AG09309 (cell line): Measurements from ENCODE around the gene TXNL4A.

Experiments
- DNase-seq: peaks from one replicate; pipeline ENCODE4 v3.0.0-alpha.2; 2010; ENCODE audit warnings: low read depth
- H3K4me3 ChIP-seq: 2 replicates; pipeline ENCODE4 v1.5.1; 2011; ENCODE audit warnings: mild to moderate bottlenecking, low read depth, low read length, moderate library complexity; ENCODE audit not compliant: control insufficient read depth
- TF ChIP-seq, protein P1 (sequence below): IDR thresholded peaks from 2 replicates; pipeline ENCODE4 v1.5.1; 2011; ENCODE audit warnings: mild to moderate bottlenecking, low read depth, low read length, inconsistent platforms; ENCODE audit not compliant: insufficient read depth, control insufficient read depth; ENCODE audit errors: missing control alignments

The TXNL4A gene

DNA sequence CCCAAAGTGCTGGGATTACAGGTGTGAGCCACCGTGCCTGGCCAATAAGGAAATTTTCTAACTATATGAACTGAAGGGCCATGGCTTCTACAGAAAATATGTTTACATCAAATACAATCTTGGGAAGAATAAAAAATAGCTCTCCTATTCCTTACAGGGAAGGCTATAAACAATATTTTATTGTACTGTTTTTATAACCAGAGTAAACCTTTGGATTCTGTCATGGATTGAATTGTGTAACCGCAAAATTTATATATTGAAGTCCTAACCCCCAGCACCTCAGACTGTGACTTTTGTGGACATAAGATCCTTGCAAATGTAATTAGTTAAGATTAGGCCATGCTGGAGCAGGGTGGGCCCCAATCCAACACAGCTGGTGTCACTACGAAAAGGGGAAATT lies 15.6 kb downstream of the TXNL4A start:
- no peak for DNase-seq
- TF ChIP-seq, protein P1, sequence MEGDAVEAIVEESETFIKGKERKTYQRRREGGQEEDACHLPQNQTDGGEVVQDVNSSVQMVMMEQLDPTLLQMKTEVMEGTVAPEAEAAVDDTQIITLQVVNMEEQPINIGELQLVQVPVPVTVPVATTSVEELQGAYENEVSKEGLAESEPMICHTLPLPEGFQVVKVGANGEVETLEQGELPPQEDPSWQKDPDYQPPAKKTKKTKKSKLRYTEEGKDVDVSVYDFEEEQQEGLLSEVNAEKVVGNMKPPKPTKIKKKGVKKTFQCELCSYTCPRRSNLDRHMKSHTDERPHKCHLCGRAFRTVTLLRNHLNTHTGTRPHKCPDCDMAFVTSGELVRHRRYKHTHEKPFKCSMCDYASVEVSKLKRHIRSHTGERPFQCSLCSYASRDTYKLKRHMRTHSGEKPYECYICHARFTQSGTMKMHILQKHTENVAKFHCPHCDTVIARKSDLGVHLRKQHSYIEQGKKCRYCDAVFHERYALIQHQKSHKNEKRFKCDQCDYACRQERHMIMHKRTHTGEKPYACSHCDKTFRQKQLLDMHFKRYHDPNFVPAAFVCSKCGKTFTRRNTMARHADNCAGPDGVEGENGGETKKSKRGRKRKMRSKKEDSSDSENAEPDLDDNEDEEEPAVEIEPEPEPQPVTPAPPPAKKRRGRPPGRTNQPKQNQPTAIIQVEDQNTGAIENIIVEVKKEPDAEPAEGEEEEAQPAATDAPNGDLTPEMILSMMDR: no peak
- no peak overlapping the region for H3K4me3 ChIP-seq

DNA sequence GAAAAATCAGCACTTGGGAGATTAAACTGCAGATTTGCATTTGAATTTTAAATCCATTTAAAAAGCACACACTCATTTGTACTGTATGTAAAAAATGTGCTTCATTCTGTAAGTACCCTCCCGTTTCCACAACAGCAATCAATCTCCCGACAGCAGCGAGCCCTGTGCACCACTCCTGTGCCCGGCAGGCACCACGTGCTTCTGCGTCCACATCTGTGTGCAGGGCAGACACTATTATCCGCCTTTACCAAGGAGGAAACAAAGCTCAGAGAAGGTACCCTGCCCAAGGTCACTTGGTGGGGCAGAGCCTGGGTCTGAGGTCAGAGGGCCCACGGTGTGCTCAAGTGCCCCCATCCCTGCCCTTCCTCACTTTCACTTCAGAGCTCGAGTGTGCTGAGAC lies 16.4 kb downstream of the TXNL4A start:
- no peak overlapping the region for H3K4me3 ChIP-seq
- TF ChIP-seq, protein P1: no peak
- no peak for DNase-seq

DNA sequence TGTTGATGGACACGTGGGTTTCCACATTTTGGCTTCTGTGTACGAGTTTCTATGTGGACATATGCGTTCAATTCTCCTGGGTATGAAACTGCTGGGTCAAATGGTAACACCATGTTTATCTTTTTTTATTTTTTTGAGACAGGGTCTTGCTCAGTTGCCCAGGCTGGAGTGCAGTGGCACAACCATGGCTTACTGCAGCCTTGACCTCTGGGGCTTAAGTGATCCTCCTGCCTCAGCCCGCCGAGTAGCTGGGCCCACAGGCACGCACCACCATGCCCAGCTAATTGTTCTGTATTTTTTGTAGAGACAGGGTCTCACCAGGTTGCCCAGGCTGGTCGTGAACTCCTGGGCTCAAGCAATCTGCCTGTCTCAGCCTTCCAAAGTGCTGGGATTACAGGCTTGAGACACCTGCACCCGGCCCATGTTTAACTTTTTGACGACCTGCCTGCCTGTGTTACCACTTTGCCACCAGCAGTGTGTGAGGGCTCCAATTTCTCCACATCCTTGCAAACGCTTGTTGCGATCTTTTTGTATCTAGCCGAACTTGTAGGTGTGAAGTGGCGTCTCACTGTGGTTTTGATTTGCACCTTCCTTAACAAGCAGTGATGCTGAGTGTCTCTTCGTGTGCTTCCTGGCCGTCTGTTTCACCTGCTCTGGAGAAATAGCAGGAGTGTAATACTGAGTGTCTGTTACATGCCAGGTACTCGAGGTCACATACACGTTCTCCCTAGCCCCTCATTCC lies 17.0 kb downstream of the TXNL4A start:
- no peak for DNase-seq
- TF ChIP-seq, protein P1: no peak
- no peak overlapping the region for H3K4me3 ChIP-seq

DNA sequence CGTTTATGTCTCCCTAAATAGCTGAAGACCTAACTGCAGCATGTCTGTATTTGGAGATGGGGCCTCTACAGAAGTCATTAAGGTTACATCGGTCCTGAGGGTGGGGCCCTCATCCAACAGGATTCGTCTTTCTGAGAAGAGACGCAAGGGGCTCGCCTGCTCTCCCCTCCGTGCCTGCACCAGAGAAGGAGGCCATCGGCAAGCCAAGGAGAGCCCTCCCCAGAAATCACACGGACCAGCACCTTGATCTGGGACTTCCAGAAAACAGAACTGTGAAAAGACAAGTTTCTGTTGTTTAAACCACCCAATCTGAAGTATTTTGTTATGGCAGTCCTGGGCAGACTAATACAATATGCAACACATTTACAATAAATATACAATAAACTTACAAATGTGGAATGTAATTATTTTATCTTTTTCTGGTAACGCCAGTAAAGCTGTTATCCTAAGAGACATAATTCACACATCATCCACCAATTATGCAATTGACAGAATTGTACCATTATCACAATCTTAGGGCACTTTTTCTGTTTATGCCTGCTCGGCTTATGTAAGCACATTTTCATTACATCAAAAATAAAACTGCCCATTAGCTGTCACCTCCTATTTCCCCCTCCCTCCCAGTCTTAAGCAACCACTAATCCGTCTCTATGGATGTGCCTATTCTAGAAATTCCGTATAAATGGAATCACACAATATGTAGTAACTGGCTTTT lies 17.8 kb downstream of the TXNL4A start:
- H3K4me3 ChIP-seq: no peak overlapping the region
- no peak for DNase-seq
- TF ChIP-seq, protein P1: no peak

DNA sequence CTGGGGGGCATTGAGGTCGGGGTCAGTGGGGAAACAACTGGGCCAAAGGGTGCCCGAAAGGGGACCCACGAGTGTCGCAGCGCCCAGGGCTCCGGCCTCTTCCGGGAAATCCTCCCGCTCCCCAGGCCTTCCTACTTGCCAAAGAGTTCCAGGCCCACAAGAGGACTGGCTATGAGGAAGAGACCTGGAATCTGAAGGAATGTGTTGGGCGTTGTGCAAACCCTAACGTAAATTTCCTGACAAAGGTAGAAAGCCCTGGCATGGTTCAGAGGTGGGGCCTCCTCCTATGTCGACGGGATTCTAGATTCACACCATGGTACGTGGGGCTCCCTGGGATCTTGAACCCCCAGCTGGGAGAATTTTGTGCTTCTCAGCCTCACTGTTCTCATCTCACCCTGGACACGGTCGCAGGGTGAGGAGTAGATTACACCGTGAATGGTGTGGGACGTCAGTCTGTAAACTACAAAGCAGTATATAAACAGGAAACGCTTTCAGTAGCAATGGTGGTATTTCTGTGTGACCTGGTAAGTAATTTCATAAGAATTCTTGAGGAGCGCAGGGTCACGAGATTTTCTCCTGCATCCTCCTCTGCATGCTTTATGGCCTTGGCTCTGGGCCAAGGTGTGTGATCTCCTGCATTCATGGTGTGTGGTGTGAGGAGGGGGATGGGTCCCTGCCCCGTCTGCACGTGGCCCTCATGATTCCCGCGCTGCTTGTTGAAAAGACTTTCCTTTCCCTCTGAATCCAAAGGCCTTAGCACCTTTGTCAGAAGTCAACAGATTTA lies 23.1 kb downstream of the TXNL4A start:
- H3K4me3 ChIP-seq: peak overlapping the region; percentile 80
- TF ChIP-seq, protein P1: no peak
- no peak for DNase-seq

DNA sequence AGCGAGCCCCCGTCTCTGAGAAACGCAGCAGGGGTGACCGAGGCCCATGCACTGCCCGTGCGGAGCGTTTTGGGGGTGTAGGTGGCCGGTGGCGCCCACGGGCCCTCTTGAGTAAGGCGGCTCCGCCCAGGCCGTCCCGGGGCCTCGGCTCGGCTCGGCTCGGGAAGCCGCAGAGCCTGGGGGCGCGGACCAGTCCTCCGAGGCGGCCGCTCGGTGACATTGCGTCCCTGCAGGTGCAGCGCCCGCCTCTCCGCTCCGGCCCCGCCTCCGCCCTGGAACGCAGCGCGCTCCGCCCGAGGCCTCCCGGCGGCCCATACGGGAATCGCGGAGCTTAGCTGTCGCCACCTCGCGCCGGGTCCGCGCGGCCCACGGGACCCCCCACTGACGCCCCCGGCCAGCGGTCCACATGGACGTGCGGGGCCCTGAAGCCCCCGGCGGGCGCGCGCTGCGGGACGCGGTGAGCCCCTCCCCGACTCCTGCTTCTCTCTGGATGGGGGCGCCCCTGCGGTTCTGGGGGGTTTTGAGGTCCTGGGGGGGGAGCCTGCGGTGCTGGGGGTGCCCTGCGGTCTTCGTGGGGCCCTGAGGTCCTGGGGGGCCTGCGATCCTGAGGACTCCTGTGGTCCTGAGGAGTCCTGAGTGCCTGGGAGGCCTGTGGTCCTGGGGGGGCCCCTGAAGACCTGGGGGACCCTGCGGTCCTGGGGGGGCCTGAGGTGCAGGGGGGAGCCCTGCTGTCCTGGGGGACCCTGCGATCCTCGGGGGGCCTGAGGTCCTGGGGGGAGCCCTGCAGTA lies 23.8 kb downstream of the TXNL4A start, which contains the start of gene HSBP1L1:
Gene HSBP1L1 (plus strand): TSS at position 314 of the 789 bp plus-strand sequence. CDS start 93 bp downstream, at position 407.
- peak within 1 kb of the TSS; percentile 80 for H3K4me3 ChIP-seq
- no peak for DNase-seq
- TF ChIP-seq, protein P1: no peak
